Right lobe of liver (tissue), 4 donors: ENCODE results near the gene SLC39A10.

Source experiments
- CTCF ChIP-seq, 4 donors: fragments of 200-600 bp in 3 of 4; fragments of 450-650 bp in 1 of 4; IDR thresholded peaks; one replicate each; pipeline versions ENCODE4 v1.5.1 to v1.8.0; 2016 to 2022; ENCODE audit warnings: antibody characterized with exemption in 4 of 4, mild to moderate bottlenecking in 2 of 4
- POLR2A ChIP-seq: fragments of 450-650 bp; IDR thresholded peaks from one replicate; pipeline ENCODE4 v1.6.1; 2017; ENCODE audit warnings: antibody characterized with exemption, mild to moderate bottlenecking
- donor health status: DM: no; HTN: no; CAD: no.
- donor health status: DM: no; HTN: no; CAD: no.
- donor health status: DM: no; HTN: yes; CAD: no.

GRCh38 chr2:195709901-195710806, 53.1 kb downstream of the SLC39A10 start:
- no peak for TF ChIP-seq CTCF (IDR thresholded peaks at IDR 0.05)
- TF ChIP-seq POLR2A = no peak
